H1 (cell line): ENCODE measurements around the gene PLSCR1. TPM values are rescaled to one million over a fixed set of nuclear protein-coding genes. Genes with fewer than 3 reads are reported as not detected.

Experiments
- CTCF ChIA-PET: fragments of 300-600 bp; sonication (Branson Sonifier 250); formaldehyde crosslinking; loops from one replicate; lab custom pipeline; 2021; ENCODE audit not compliant: partially characterized antibody; lab: Charles Lee
- POLR2A ChIA-PET: fragments of 300-600 bp; sonication (Branson Sonifier 250); formaldehyde crosslinking; loops from one replicate; lab custom pipeline; 2021; ENCODE audit warnings: inconsistent platforms; ENCODE audit not compliant: partially characterized antibody; lab: Charles Lee
- DNase-seq, 2 experiments: peaks; one replicate each; pipeline versions ENCODE4 v3.0.0 to v3.0.0-alpha.2; 2010 to 2022; ENCODE audit warnings: low spot score in 2 of 2, low read depth in 1 of 2, mixed read lengths in 1 of 2
- FAIRE-seq: peaks from 2 replicates; lab custom pipeline; 2011; peaks lifted over from hg19 to GRCh38; lab: Jason Lieb, UNC
- H2AFZ ChIP-seq: 2 replicates; pipeline ENCODE4 v1.8.1; 2012; ENCODE audit warnings: low read length, inconsistent platforms
- H2AK5ac ChIP-seq: 2 replicates; pipeline ENCODE4 v1.6.1; 2013; ENCODE audit warnings: low read depth, low read length
- H2BK120ac ChIP-seq: replicated peaks from 2 replicates; pipeline ENCODE3; 2013; ENCODE audit warnings: low read depth, low read length, inconsistent platforms
- H2BK12ac ChIP-seq: 2 replicates; pipeline ENCODE4 v1.6.1; 2013; ENCODE audit warnings: low read depth, low read length
- H2BK15ac ChIP-seq: 2 replicates; pipeline ENCODE4 v1.6.1; 2013; ENCODE audit warnings: low read length
- H2BK20ac ChIP-seq: 2 replicates; pipeline ENCODE4 v1.6.1; 2013; ENCODE audit warnings: low read length
- H2BK5ac ChIP-seq: 2 replicates; pipeline ENCODE4 v1.6.1; 2013; ENCODE audit warnings: low read depth, low read length
- H3K14ac ChIP-seq: 2 replicates; pipeline ENCODE4 v1.6.1; 2013; ENCODE audit warnings: inconsistent platforms; ENCODE audit not compliant: insufficient read length
- H3K18ac ChIP-seq: 2 replicates; pipeline ENCODE4 v1.6.1; 2013; ENCODE audit warnings: low read length; ENCODE audit errors: extremely low read depth
- H3K23ac ChIP-seq: 2 replicates; pipeline ENCODE4 v1.6.1; 2013; ENCODE audit warnings: inconsistent platforms; ENCODE audit not compliant: insufficient read length
- H3K23me2 ChIP-seq: 2 replicates; pipeline ENCODE4 v1.6.1; 2013; ENCODE audit warnings: low read depth, low read length
- H3K27ac ChIP-seq: 2 replicates; pipeline ENCODE4 v1.6.1; 2011; ENCODE audit warnings: low read depth, low read length, inconsistent platforms
- H3K27me3 ChIP-seq, 4 experiments: replicated peaks in 1 of 4; 1 replicate in 1 of 4; 2 replicates in 3 of 4; pipeline versions ENCODE4 v1.6.1 to v1.8.1; 2011 to 2013; ENCODE audit warnings: low read length in 3 of 4, mild to moderate bottlenecking in 3 of 4, inconsistent platforms in 2 of 4, mixed read lengths in 2 of 4, moderate library complexity in 1 of 4; ENCODE audit not compliant: control insufficient read depth in 3 of 4, insufficient read depth in 3 of 4; ENCODE audit errors: extremely low read depth in 1 of 4
- H3K36me3 ChIP-seq, 4 experiments: 2 replicates each; pipeline versions ENCODE4 v1.6.1 to v1.8.1; 2011 to 2013; ENCODE audit warnings: mild to moderate bottlenecking in 4 of 4, low read length in 3 of 4, moderate library complexity in 2 of 4, control low read depth in 1 of 4, inconsistent platforms in 1 of 4; ENCODE audit not compliant: insufficient read depth in 4 of 4, control insufficient read depth in 2 of 4
- H3K4ac ChIP-seq: replicated peaks from 2 replicates; pipeline ENCODE3; 2013; ENCODE audit warnings: low read length, low read depth, mixed read lengths, inconsistent platforms; ENCODE audit not compliant: insufficient read length
- H3K4me1 ChIP-seq, 4 experiments: replicated peaks in 1 of 4; 1 replicate in 1 of 4; 2 replicates in 3 of 4; pipeline versions ENCODE4 v1.6.1 to v1.8.1; 2011 to 2013; ENCODE audit warnings: low read length in 3 of 4, inconsistent platforms in 2 of 4, mixed read lengths in 1 of 4; ENCODE audit not compliant: insufficient read depth in 4 of 4, control insufficient read depth in 3 of 4
- H3K4me2 ChIP-seq, 2 experiments: 2 replicates each; pipeline versions ENCODE4 v1.6.1 to v1.8.1; 2011 to 2013; ENCODE audit warnings: low read depth in 2 of 2, low read length in 2 of 2, control low read depth in 1 of 2, inconsistent platforms in 1 of 2, mild to moderate bottlenecking in 1 of 2; ENCODE audit not compliant: insufficient read depth in 1 of 2
- H3K4me3 ChIP-seq, 4 experiments: fragments of 200-600, 300-600 bp in 1 of 4; sonication (generic), shearing (Covaris generic), sonication (Bioruptor Twin) in 1 of 4; 2 replicates each; pipeline versions ENCODE4 v1.5.1 to v1.8.1; 2011 to 2016; ENCODE audit warnings: low read length in 4 of 4, low read depth in 3 of 4, control low read depth in 2 of 4, inconsistent platforms in 2 of 4, mild to moderate bottlenecking in 2 of 4, mixed read lengths in 1 of 4, moderate library complexity in 1 of 4; ENCODE audit not compliant: insufficient read depth in 2 of 4; ENCODE audit errors: extremely low read depth in 1 of 4
- H3K56ac ChIP-seq: replicated peaks from 2 replicates; pipeline ENCODE3; 2013; ENCODE audit warnings: low read depth, mild to moderate bottlenecking, mixed read lengths, low read length, inconsistent platforms; ENCODE audit not compliant: insufficient read length
- H3K79me1 ChIP-seq: 2 replicates; pipeline ENCODE4 v1.6.1; 2013; ENCODE audit warnings: low read depth, low read length, control low read depth
- H3K79me2 ChIP-seq, 2 experiments: 2 replicates each; pipeline versions ENCODE4 v1.6.1 to v1.8.1; 2012 to 2013; ENCODE audit warnings: low read length in 2 of 2, mild to moderate bottlenecking in 2 of 2, inconsistent platforms in 1 of 2; ENCODE audit not compliant: insufficient read depth in 2 of 2, control insufficient read depth in 1 of 2
- H3K9ac ChIP-seq, 4 experiments: replicated peaks in 1 of 4; 1 replicate in 1 of 4; 2 replicates in 3 of 4; pipeline versions ENCODE4 v1.6.1 to v1.8.1; 2011 to 2013; ENCODE audit warnings: low read depth in 3 of 4, low read length in 3 of 4, control low read depth in 2 of 4, mild to moderate bottlenecking in 2 of 4, moderate library complexity in 2 of 4, inconsistent platforms in 1 of 4; ENCODE audit errors: extremely low read depth in 1 of 4
- H3K9me3 ChIP-seq, 2 experiments: 2 replicates each; pipeline versions ENCODE4 v1.6.1 to v1.8.1; 2012 to 2013; ENCODE audit warnings: mild to moderate bottlenecking in 2 of 2, moderate library complexity in 2 of 2, control low read depth in 1 of 2, inconsistent platforms in 1 of 2, low read depth in 1 of 2, low read length in 1 of 2, mixed read lengths in 1 of 2; ENCODE audit not compliant: insufficient read depth in 2 of 2
- H4K20me1 ChIP-seq, 2 experiments: replicated peaks in 1 of 2; 2 replicates each; pipeline versions ENCODE3 to v1.8.1; 2011 to 2013; ENCODE audit warnings: inconsistent platforms in 2 of 2, low read length in 2 of 2, mild to moderate bottlenecking in 1 of 2; ENCODE audit not compliant: insufficient read depth in 2 of 2, control insufficient read depth in 1 of 2
- H4K5ac ChIP-seq: 2 replicates; pipeline ENCODE4 v1.6.1; 2013; ENCODE audit warnings: low read length, low read depth, mixed read lengths, inconsistent platforms; ENCODE audit not compliant: insufficient read length
- H4K8ac ChIP-seq: 2 replicates; pipeline ENCODE4 v1.8.0; 2013; ENCODE audit warnings: mild to moderate bottlenecking, moderate library complexity, low read length, inconsistent platforms; ENCODE audit not compliant: insufficient read depth; ENCODE audit errors: extremely low read depth
- H4K91ac ChIP-seq: replicated peaks from 2 replicates; pipeline ENCODE3; 2013; ENCODE audit warnings: low read length, mixed read lengths, inconsistent platforms; ENCODE audit not compliant: insufficient read length
- MAX ChIP-seq: IDR thresholded peaks from 2 replicates; pipeline ENCODE4 v1.6.1; 2012; ENCODE audit warnings: inconsistent platforms
- polyA plus RNA-seq, 7 experiments: library from polyadenylated mRNA; depleted of rRNA in 3 of 7; stranded (reverse) in 5 of 7; unstranded in 2 of 7; fragments of >200 nt in 5 of 7; fragments of 200-250 nt in 2 of 7; gene quantifications; 1 replicate in 5 of 7; 2 replicates in 1 of 7; 4 replicates in 1 of 7; pipeline versions ENCODE4 v1.2.1 to v1.2.3, GENCODE V29; 2011 to 2013; ENCODE audit warnings: missing spikeins in 2 of 7, mixed read lengths in 2 of 7
- total RNA-seq: library from RNA; stranded (reverse); fragmentation: NEBNext Ultra II Directional; extraction: Animal tissue kit (Norgen Biotek cat#: 25700); gene quantifications from 2 replicates; pipeline ENCODE4 v1.2.1, GENCODE V29; 2021

PLSCR1 gene
- total and polyA plus RNA-seq, 2 of the 8 experiments (the other 6 are each of a cell fraction or from before 2014, with no cell fraction given): 32.2 to 48.5 TPM

DNA sequence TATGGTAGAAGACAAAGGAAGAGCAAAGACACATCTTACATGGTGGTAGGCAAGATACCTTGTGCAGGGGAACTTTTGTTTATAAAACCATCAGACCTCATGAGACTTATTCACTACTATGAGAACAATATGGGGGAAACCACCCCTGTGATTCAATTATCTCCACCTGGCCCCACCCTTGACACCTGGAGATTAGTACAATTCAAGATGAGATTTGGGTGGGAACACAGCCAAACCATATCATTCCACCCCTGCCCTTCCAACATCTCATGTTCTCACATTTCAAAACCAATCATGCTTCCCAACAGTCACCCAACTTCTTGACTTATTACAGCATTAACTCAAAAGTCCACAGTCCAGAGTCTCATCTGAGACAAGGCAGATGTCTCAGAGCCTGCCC lies 21.7 kb upstream of the PLSCR1 start:
- Histone ChIP-seq H3K56ac (no peak overlapping the region), H3K14ac (no peak overlapping the region), H2AFZ (no peak overlapping the region), H2BK20ac (no peak overlapping the region), H4K8ac (no peak overlapping the region), H3K23me2 (no peaks in the 10 kb centered on the region), H2BK15ac (no peak overlapping the region), H4K91ac (no peak overlapping the region), H3K27me3 (peaks cover 0 to 1% (median 0%) of the 10 kb centered on the region in 4 experiments; a peak in 1 of 7 replicates), H3K79me1 (no peaks in the 10 kb centered on the region), H3K4ac (no peak overlapping the region), H3K18ac (no peak overlapping the region), H2BK12ac (no peak overlapping the region), H3K4me3 (no peak overlapping the region), H3K9me3 (no peaks in the 10 kb centered on the region), H4K5ac (no peak overlapping the region), H2BK120ac (no peak overlapping the region), H3K23ac (no peak overlapping the region), H3K4me1 (peaks cover 0 to 3% (median 0%) of the 10 kb centered on the region in 4 experiments; a peak in 1 of 7 replicates), H3K36me3 (no peaks in the 10 kb centered on the region), H2BK5ac (no peak overlapping the region), H2AK5ac (no peak overlapping the region), H3K9ac (no peak overlapping the region), H4K20me1 (no peaks in the 10 kb centered on the region), H3K27ac (no peak overlapping the region), H3K4me2 (no peak overlapping the region), H3K79me2 (no peaks in the 10 kb centered on the region)
- FAIRE-seq (no peak), DNase-seq (no peak)
- ChIA-PET POLR2A (no interaction called here), CTCF (interaction anchor here (0.6 kb wide), 1 partner anchor 13 kb away, joined by 3 read pairs; no protein-coding TSS in a partner anchor)
- TF ChIP-seq MAX: no peak
